ENCODE measurements around the gene SDK1. TPM values are rescaled to one million over a fixed set of nuclear protein-coding genes. Genes with fewer than 3 reads are reported as not detected.

Gene SDK1
- total and polyA plus RNA-seq, 7 experiments from 2014 or later, result 0.07 to 2.5 (median 0.54) TPM

GRCh38 chr7:3910054-3910453 lies 609.0 kb downstream of the SDK1 start:
- POLR2A ChIA-PET, result no interaction called here
- H3K4me3 Mint-ChIP-seq, result no peak overlapping the region
- Histone ChIP-seq H3K4me3 (ENCODE audit: low read length) (no peak overlapping the region), H3K9me3 (ENCODE audit: control insufficient read depth in 2 of 3, low read length in 3 of 3) (no peaks in the 10 kb centered on the region), H3K4me1 (ENCODE audit: control insufficient read depth in 2 of 2, insufficient read depth in 2 of 2, low read length in 2 of 2) (no peaks in the 10 kb centered on the region), H3K27ac (ENCODE audit: low read depth, low read length) (no peak overlapping the region), H3K27me3 (ENCODE audit: control insufficient read depth in 2 of 2, insufficient read depth in 2 of 2, low read length in 2 of 2) (no peaks in the 10 kb centered on the region), H3K36me3 (ENCODE audit: control insufficient read depth in 2 of 3, insufficient read depth in 3 of 3, low read length in 3 of 3) (no peaks in the 10 kb centered on the region)
- DNase-seq (no peak), ATAC-seq (no peak)
- CTCF ChIA-PET, result interaction anchor here (0.6 to 1.0 kb wide), 2 partner anchors 11 to 15 kb away, joined by 3 to 4 read pairs; no protein-coding TSS in a partner anchor
- H3K9me3 Mint-ChIP-seq, result peaks cover 0 to 1% (median 0%) of the 10 kb centered on the region in 11 donors
- peaks cover 0 to 15% (median 0%) of the 10 kb centered on the region in 5 donors for H3K27me3 Mint-ChIP-seq
- no peaks in the 10 kb centered on the region for H3K36me3 Mint-ChIP-seq
- H3K4me1 Mint-ChIP-seq, result no peaks in the 10 kb centered on the region
- no peak overlapping the region for H3K27ac Mint-ChIP-seq
- intact Hi-C loops (cut with micrococcal nuclease), result no loop called here

- Mint-ChIP-seq H3K9me3 (no peaks in the 10 kb centered on the region), H3K36me3 (no peaks in the 10 kb centered on the region), H3K4me1 (no peaks in the 10 kb centered on the region), H3K27me3 (peaks cover 0 to 11% (median 0%) of the 10 kb centered on the region in 5 donors), H3K27ac (no peak overlapping the region), H3K4me3 (no peak overlapping the region)
- Histone ChIP-seq H3K27me3 (ENCODE audit: control insufficient read depth in 2 of 2, insufficient read depth in 2 of 2, low read length in 2 of 2) (no peaks in the 10 kb centered on the region), H3K9me3 (ENCODE audit: control insufficient read depth in 2 of 3, low read length in 3 of 3) (no peaks in the 10 kb centered on the region), H3K27ac (ENCODE audit: low read depth, low read length) (no peak overlapping the region), H3K36me3 (ENCODE audit: control insufficient read depth in 2 of 3, insufficient read depth in 3 of 3, low read length in 3 of 3) (no peaks in the 10 kb centered on the region), H3K4me3 (ENCODE audit: low read length) (no peak overlapping the region), H3K4me1 (ENCODE audit: control insufficient read depth in 2 of 2, insufficient read depth in 2 of 2, low read length in 2 of 2) (no peaks in the 10 kb centered on the region)
- no peak for DNase-seq
- CTCF ChIA-PET, result no interaction called here
- ATAC-seq, result no peak
- intact Hi-C loops (cut with micrococcal nuclease), result no loop called here
- POLR2A ChIA-PET, result no interaction called here
Observed at GRCh38 chr7:3911685-3912084, 610.6 kb downstream of the SDK1 start.

- Histone ChIP-seq H3K4me3 (ENCODE audit: low read length) (no peak overlapping the region), H3K27ac (ENCODE audit: low read depth, low read length) (no peak overlapping the region), H3K4me1 (ENCODE audit: control insufficient read depth in 2 of 2, insufficient read depth in 2 of 2, low read length in 2 of 2) (no peaks in the 10 kb centered on the region), H3K27me3 (ENCODE audit: control insufficient read depth in 2 of 2, insufficient read depth in 2 of 2, low read length in 2 of 2) (no peaks in the 10 kb centered on the region), H3K36me3 (ENCODE audit: control insufficient read depth in 2 of 3, insufficient read depth in 3 of 3, low read length in 3 of 3) (no peaks in the 10 kb centered on the region), H3K9me3 (ENCODE audit: control insufficient read depth in 2 of 3, low read length in 3 of 3) (no peaks in the 10 kb centered on the region)
- DNase-seq (no peak), ATAC-seq (no peak)
- Mint-ChIP-seq H3K36me3 (no peaks in the 10 kb centered on the region), H3K4me3 (no peak overlapping the region), H3K27ac (no peak overlapping the region), H3K9me3 (no peaks in the 10 kb centered on the region), H3K27me3 (peaks cover 0 to 11% (median 0%) of the 10 kb centered on the region in 5 donors), H3K4me1 (no peaks in the 10 kb centered on the region)
- intact Hi-C loops (cut with micrococcal nuclease), result no loop called here
- CTCF ChIA-PET, result no interaction called here
- POLR2A ChIA-PET, result no interaction called here
Observed at GRCh38 chr7:3912291-3912690, 611.2 kb downstream of the SDK1 start.

- Mint-ChIP-seq H3K27ac (no peak overlapping the region), H3K4me3 (no peak overlapping the region), H3K27me3 (peaks cover 0 to 15% (median 0%) of the 10 kb centered on the region in 5 donors), H3K36me3 (peaks cover 0 to 3% (median 0%) of the 10 kb centered on the region in 5 donors), H3K4me1 (peaks cover 0 to 9% (median 8%) of the 10 kb centered on the region in 7 donors), H3K9me3 (peaks cover 0 to 3% (median 0%) of the 10 kb centered on the region in 11 donors)
- no peaks in the 10 kb centered on the region for H3K4me1 ChIP-seq (ENCODE audit: control insufficient read depth in 2 of 2, insufficient read depth in 2 of 2, low read length in 2 of 2)
- no peak overlapping the region for H3K4me3 ChIP-seq (ENCODE audit: low read length)
- H3K36me3 ChIP-seq (ENCODE audit: control insufficient read depth in 2 of 3, insufficient read depth in 3 of 3, low read length in 3 of 3), result no peaks in the 10 kb centered on the region
- CTCF ChIA-PET, result interaction anchor here (0.6 kb wide), 1 partner anchor 1429 kb away, joined by 3 read pairs; no protein-coding TSS in a partner anchor
- POLR2A ChIA-PET, result no interaction called here
- DNase-seq (no peak), ATAC-seq (no peak)
- H3K27ac ChIP-seq (ENCODE audit: low read depth, low read length), result no peak overlapping the region
- no peaks in the 10 kb centered on the region for H3K9me3 ChIP-seq (ENCODE audit: control insufficient read depth in 2 of 3, low read length in 3 of 3)
- intact Hi-C loops (cut with micrococcal nuclease), result no loop called here
- no peaks in the 10 kb centered on the region for H3K27me3 ChIP-seq (ENCODE audit: control insufficient read depth in 2 of 2, insufficient read depth in 2 of 2, low read length in 2 of 2)
Observed at GRCh38 chr7:3914051-3914775, 613.2 kb downstream of the SDK1 start.

GRCh38 chr7:3915337-3915878 lies 614.4 kb downstream of the SDK1 start:
- intact Hi-C loops (cut with micrococcal nuclease), result no loop called here
- CTCF ChIA-PET, result no interaction called here
- Histone ChIP-seq H3K27ac (ENCODE audit: low read depth, low read length) (no peak overlapping the region), H3K4me1 (ENCODE audit: control insufficient read depth in 2 of 2, insufficient read depth in 2 of 2, low read length in 2 of 2) (no peaks in the 10 kb centered on the region), H3K27me3 (ENCODE audit: control insufficient read depth in 2 of 2, insufficient read depth in 2 of 2, low read length in 2 of 2) (no peaks in the 10 kb centered on the region), H3K4me3 (ENCODE audit: low read length) (no peak overlapping the region), H3K36me3 (ENCODE audit: control insufficient read depth in 2 of 3, insufficient read depth in 3 of 3, low read length in 3 of 3) (no peaks in the 10 kb centered on the region), H3K9me3 (ENCODE audit: control insufficient read depth in 2 of 3, low read length in 3 of 3) (no peaks in the 10 kb centered on the region)
- POLR2A ChIA-PET, result no interaction called here
- Mint-ChIP-seq H3K4me3 (no peak overlapping the region), H3K27me3 (peaks cover 0 to 23% (median 0%) of the 10 kb centered on the region in 5 donors), H3K4me1 (peaks cover 0 to 9% (median 8%) of the 10 kb centered on the region in 7 donors), H3K27ac (no peak overlapping the region), H3K36me3 (peaks cover 0 to 3% (median 0%) of the 10 kb centered on the region in 5 donors), H3K9me3 (peaks cover 0 to 3% (median 0%) of the 10 kb centered on the region in 11 donors)
- no peak for DNase-seq
- ATAC-seq, result no peak

DNA sequence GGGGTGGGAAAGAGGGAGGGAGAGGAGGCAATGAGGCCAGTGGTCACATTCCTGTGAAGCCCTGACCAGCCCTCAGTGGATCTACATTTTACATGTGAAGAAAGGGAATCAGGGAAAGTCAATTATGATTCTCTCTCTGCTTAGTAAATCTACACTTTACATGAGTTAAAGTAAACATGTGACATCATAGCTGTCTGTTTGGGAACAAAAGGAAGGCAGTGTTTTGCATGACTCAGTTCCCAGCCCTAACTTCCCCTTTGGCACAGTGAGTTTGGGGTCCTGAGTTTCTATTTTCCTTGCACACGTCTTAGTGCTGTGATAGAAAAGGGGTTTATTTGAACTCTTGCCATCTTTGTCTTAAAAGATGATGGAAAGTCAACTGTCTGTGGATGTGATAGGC lies 615.1 kb downstream of the SDK1 start:
- H3K27ac ChIP-seq (ENCODE audit: low read depth, low read length), result no peak overlapping the region
- ChIA-PET CTCF (no interaction called here), POLR2A (no interaction called here)
- H3K4me1 ChIP-seq (ENCODE audit: control insufficient read depth in 2 of 2, insufficient read depth in 2 of 2, low read length in 2 of 2), result no peaks in the 10 kb centered on the region
- no peaks in the 10 kb centered on the region for H3K27me3 ChIP-seq (ENCODE audit: control insufficient read depth in 2 of 2, insufficient read depth in 2 of 2, low read length in 2 of 2)
- Mint-ChIP-seq H3K27me3 (peaks cover 0 to 25% (median 0%) of the 10 kb centered on the region in 5 donors), H3K9me3 (peaks cover 0 to 3% (median 0%) of the 10 kb centered on the region in 11 donors), H3K36me3 (peaks cover 0 to 3% (median 0%) of the 10 kb centered on the region in 5 donors), H3K4me3 (no peak overlapping the region), H3K4me1 (peaks cover 0 to 9% (median 8%) of the 10 kb centered on the region in 7 donors), H3K27ac (no peak overlapping the region)
- intact Hi-C loops (cut with micrococcal nuclease), result no loop called here
- H3K36me3 ChIP-seq (ENCODE audit: control insufficient read depth in 2 of 3, insufficient read depth in 3 of 3, low read length in 3 of 3), result no peaks in the 10 kb centered on the region
- no peaks in the 10 kb centered on the region for H3K9me3 ChIP-seq (ENCODE audit: control insufficient read depth in 2 of 3, low read length in 3 of 3)
- no peak overlapping the region for H3K4me3 ChIP-seq (ENCODE audit: low read length)
- no peak for ATAC-seq
- DNase-seq, result no peak

- CTCF ChIA-PET, result no interaction called here
- Histone ChIP-seq H3K36me3 (ENCODE audit: control insufficient read depth in 2 of 3, insufficient read depth in 3 of 3, low read length in 3 of 3) (no peaks in the 10 kb centered on the region), H3K27ac (ENCODE audit: low read depth, low read length) (no peak overlapping the region), H3K9me3 (ENCODE audit: control insufficient read depth in 2 of 3, low read length in 3 of 3) (no peaks in the 10 kb centered on the region), H3K4me3 (ENCODE audit: low read length) (no peak overlapping the region), H3K4me1 (ENCODE audit: control insufficient read depth in 2 of 2, insufficient read depth in 2 of 2, low read length in 2 of 2) (no peaks in the 10 kb centered on the region), H3K27me3 (ENCODE audit: control insufficient read depth in 2 of 2, insufficient read depth in 2 of 2, low read length in 2 of 2) (no peaks in the 10 kb centered on the region)
- POLR2A ChIA-PET, result no interaction called here
- ATAC-seq (no peak), DNase-seq (no peak)
- Mint-ChIP-seq H3K4me3 (no peak overlapping the region), H3K4me1 (peaks cover 0 to 9% (median 8%) of the 10 kb centered on the region in 7 donors), H3K27me3 (peaks cover 0 to 18% (median 0%) of the 10 kb centered on the region in 5 donors), H3K36me3 (peaks cover 0 to 3% (median 0%) of the 10 kb centered on the region in 5 donors), H3K27ac (no peak overlapping the region), H3K9me3 (peaks cover 0 to 3% (median 0%) of the 10 kb centered on the region in 11 donors)
- intact Hi-C loops (cut with micrococcal nuclease), result no loop called here
Observed at GRCh38 chr7:3917436-3917835, 616.4 kb downstream of the SDK1 start.

Measured in naive thymus-derived CD4-positive, alpha-beta T cell (primary cell).